GM12878 (cell line): ENCODE data around the gene SMAD1. TPM values are rescaled to one million over a fixed set of nuclear protein-coding genes. Genes with fewer than 3 reads are reported as not detected.

Experiments used
- ATF7 ChIP-seq: fragments of 450-650 bp; IDR thresholded peaks from 2 replicates; pipeline ENCODE4 v1.6.1; 2016; ENCODE audit warnings: low read depth, mild to moderate bottlenecking
- BCL3 ChIP-seq: IDR thresholded peaks from 2 replicates; pipeline ENCODE4 v1.6.1; 2011; ENCODE audit warnings: borderline replicate concordance, low read depth, mild to moderate bottlenecking, moderate library complexity, low read length; ENCODE audit not compliant: insufficient read depth, poor library complexity, severe bottlenecking
- BMI1 ChIP-seq: fragments of 450-650 bp; IDR thresholded peaks from 2 replicates; pipeline ENCODE4 v1.6.1; 2016; ENCODE audit warnings: mild to moderate bottlenecking, moderate library complexity, borderline replicate concordance
- CBX5 ChIP-seq: sonication (generic); IDR thresholded peaks from 2 replicates; pipeline ENCODE4 v1.6.1; 2016; ENCODE audit warnings: low read depth, moderate library complexity, mild to moderate bottlenecking, inconsistent platforms
- CEBPZ ChIP-seq: fragments of 150-350 bp; IDR thresholded peaks from 2 replicates; pipeline ENCODE4 v1.6.1; 2016; ENCODE audit warnings: low read depth, low read length
- CTCF ChIP-seq, 3 experiments: IDR thresholded peaks in 2 of 3; conservative IDR thresholded peaks in 1 of 3; 2 replicates each; pipeline ENCODE4 v1.5.1; 2011; ENCODE audit warnings: low read depth in 3 of 3, low read length in 3 of 3, mild to moderate bottlenecking in 3 of 3, control low read depth in 2 of 3, moderate library complexity in 2 of 3, inconsistent platforms in 1 of 3, mixed read lengths in 1 of 3; ENCODE audit not compliant: control insufficient read depth in 2 of 3, insufficient read depth in 1 of 3; ENCODE audit errors: extremely low read depth in 1 of 3
- EED ChIP-seq: sonication (generic); IDR thresholded peaks from 2 replicates; pipeline ENCODE4 v1.6.1; 2016; ENCODE audit warnings: antibody characterized with exemption, low read depth
- FOXM1 ChIP-seq: IDR thresholded peaks from 2 replicates; pipeline ENCODE4 v1.6.1; 2012; ENCODE audit warnings: low read depth, mild to moderate bottlenecking, inconsistent platforms, low read length, moderate library complexity
- GATAD2B ChIP-seq: fragments of 450-650 bp; conservative IDR thresholded peaks from 2 replicates; pipeline ENCODE4 v1.6.1; 2017; ENCODE audit warnings: low read depth, mild to moderate bottlenecking, moderate library complexity
- HDAC6 ChIP-seq: fragments of 200-600 bp; sonication (generic); IDR thresholded peaks from one replicate; pipeline ENCODE4 v1.8.0; 2017; ENCODE audit warnings: antibody characterized with exemption; ENCODE audit not compliant: unreplicated experiment
- IRF4 ChIP-seq: IDR thresholded peaks from 2 replicates; pipeline ENCODE4 v1.6.1; 2011; ENCODE audit warnings: low read depth, low read length
- NR2C2 ChIP-seq: IDR thresholded peaks from 2 replicates; pipeline ENCODE4 v1.6.1; 2011; ENCODE audit warnings: borderline replicate concordance, low read depth; ENCODE audit not compliant: control insufficient read depth, insufficient read length
- NR2F1 ChIP-seq: fragments of 450-650 bp; conservative IDR thresholded peaks from 2 replicates; pipeline ENCODE4 v1.6.1; 2017; ENCODE audit warnings: mild to moderate bottlenecking
- RFX5 ChIP-seq: IDR thresholded peaks from 2 replicates; pipeline ENCODE4 v1.6.1; 2011; ENCODE audit warnings: low read depth, low read length, improper control_type of control experiment
- SMAD5 ChIP-seq: IDR thresholded peaks from 2 replicates; pipeline ENCODE4 v1.6.1; 2016; ENCODE audit warnings: antibody characterized with exemption, low read depth
- SMC3 ChIP-seq: IDR thresholded peaks from 2 replicates; pipeline ENCODE4 v1.6.1; 2011; ENCODE audit warnings: low read length, improper control_type of control experiment, borderline replicate concordance
- SPI1 ChIP-seq: IDR thresholded peaks from 2 replicates; pipeline ENCODE4 v1.6.1; 2011; ENCODE audit warnings: low read depth, mild to moderate bottlenecking, low read length, moderate library complexity, borderline replicate concordance; ENCODE audit not compliant: insufficient read depth
- SREBF1 ChIP-seq: IDR thresholded peaks from 2 replicates; pipeline ENCODE4 v1.6.1; 2012; ENCODE audit warnings: mild to moderate bottlenecking, low read length
- TBL1XR1 ChIP-seq: IDR thresholded peaks from 2 replicates; pipeline ENCODE4 v1.6.1; 2012; ENCODE audit warnings: low read depth, low read length, improper control_type of control experiment
- ZNF384 ChIP-seq: IDR thresholded peaks from 2 replicates; pipeline ENCODE4 v1.6.1; 2012; ENCODE audit warnings: low read depth, mild to moderate bottlenecking, low read length, improper control_type of control experiment, borderline replicate concordance
- ZSCAN29 ChIP-seq: fragments of 450-650 bp; IDR thresholded peaks from 2 replicates; pipeline ENCODE4 v1.6.1; 2017; ENCODE audit warnings: mild to moderate bottlenecking, moderate library complexity
- polyA plus RNA-seq, 11 experiments: library from polyadenylated mRNA; depleted of rRNA in 4 of 11; unstranded in 6 of 11; stranded (reverse) in 5 of 11; fragments of >200 nt; fragmentation: Nextera tagmentation in 4 of 11; fragmentation: Illumina TruSeq in 1 of 11; extraction: Ambion mirVana in 4 of 11; extraction: Trizol in 1 of 11; gene quantifications; 1 replicate in 1 of 11; 2 replicates in 10 of 11; pipeline versions ENCODE4 v1.2.1 to v1.2.3, GENCODE V29; 2011 to 2016; ENCODE audit warnings: inconsistent platforms in 2 of 11, missing spikeins in 2 of 11, low read depth in 1 of 11
- total RNA-seq, 4 experiments: library from RNA; depleted of rRNA in 3 of 4; stranded (reverse); fragments of >200 nt in 3 of 4; fragmentation: Illumina TruSeq in 1 of 4; extraction: Trizol in 1 of 4; gene quantifications; 2 replicates each; pipeline versions ENCODE4 v1.2.1 to v1.2.3, GENCODE V29; 2013 to 2021
- TF ChIP-seq, protein P1 (sequence below): fragments of 450-650 bp; IDR thresholded peaks from 2 replicates; pipeline ENCODE4 v1.6.1; 2017; ENCODE audit warnings: mild to moderate bottlenecking, low read depth, inconsistent platforms; ENCODE audit not compliant: poor library complexity, severe bottlenecking

Gene SMAD1
- total and polyA plus RNA-seq, 10 of the 15 experiments (the other 5 are each of a cell fraction or from before 2014, with no cell fraction given), result 0.29 to 17.5 (median 13.6) TPM

DNA sequence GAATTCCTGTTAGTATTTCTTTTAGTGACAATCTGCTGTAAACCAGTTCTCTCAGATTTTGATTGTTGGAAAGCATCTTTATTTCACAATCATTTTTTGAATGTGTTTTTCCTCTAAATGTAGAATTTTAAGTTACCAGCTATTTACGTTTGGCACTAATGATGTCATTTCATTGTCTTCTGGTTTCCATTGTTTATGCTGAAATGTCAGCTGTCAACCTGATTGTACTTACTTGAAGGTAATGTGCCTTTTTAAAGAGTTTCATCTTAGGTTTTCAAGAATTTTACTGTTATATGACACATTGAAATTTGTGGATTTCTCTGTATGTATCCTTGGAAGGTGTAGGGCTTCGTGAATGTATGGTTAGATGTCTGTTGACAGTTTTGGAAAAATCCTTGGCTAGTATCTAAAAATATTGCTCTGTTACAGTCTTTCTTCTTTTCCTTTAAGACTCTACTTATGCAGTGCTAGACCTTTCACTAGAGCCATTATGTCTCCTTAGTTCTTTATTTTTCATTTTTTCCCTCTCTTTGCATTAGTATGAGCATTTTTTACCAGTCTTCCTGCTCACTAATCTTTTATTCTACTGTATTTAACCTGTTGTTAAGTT lies 30.4 kb downstream of the SMAD1 start (continued):
- TF ChIP-seq CEBPZ, result no peak
- TF ChIP-seq, protein P1, sequence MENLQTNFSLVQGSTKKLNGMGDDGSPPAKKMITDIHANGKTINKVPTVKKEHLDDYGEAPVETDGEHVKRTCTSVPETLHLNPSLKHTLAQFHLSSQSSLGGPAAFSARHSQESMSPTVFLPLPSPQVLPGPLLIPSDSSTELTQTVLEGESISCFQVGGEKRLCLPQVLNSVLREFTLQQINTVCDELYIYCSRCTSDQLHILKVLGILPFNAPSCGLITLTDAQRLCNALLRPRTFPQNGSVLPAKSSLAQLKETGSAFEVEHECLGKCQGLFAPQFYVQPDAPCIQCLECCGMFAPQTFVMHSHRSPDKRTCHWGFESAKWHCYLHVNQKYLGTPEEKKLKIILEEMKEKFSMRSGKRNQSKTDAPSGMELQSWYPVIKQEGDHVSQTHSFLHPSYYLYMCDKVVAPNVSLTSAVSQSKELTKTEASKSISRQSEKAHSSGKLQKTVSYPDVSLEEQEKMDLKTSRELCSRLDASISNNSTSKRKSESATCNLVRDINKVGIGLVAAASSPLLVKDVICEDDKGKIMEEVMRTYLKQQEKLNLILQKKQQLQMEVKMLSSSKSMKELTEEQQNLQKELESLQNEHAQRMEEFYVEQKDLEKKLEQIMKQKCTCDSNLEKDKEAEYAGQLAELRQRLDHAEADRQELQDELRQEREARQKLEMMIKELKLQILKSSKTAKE, result no peak
- TF ChIP-seq SREBF1, result no peak
- no peak for TF ChIP-seq SMC3
- TF ChIP-seq TBL1XR1, result no peak
- no peak for TF ChIP-seq GATAD2B
- TF ChIP-seq HDAC6, result no peak
- no peak for TF ChIP-seq NR2C2
- no peak for TF ChIP-seq ZNF384
- TF ChIP-seq RFX5, result no peak
- no peak for TF ChIP-seq ZSCAN29
- no peak for TF ChIP-seq SMAD5
- no peak for TF ChIP-seq BCL3
- no peak for TF ChIP-seq SPI1
- TF ChIP-seq EED, result no peak
- no peak for TF ChIP-seq NR2F1
- no peak for TF ChIP-seq CTCF (IDR thresholded peaks at IDR 0.05 in 2 of 3, conservative IDR thresholded peaks at IDR 0.05 in 1 of 3; ENCODE audit: control insufficient read depth in 2 of 3, extremely low read depth in 1 of 3, insufficient read depth in 1 of 3, low read depth in 3 of 3, low read length in 3 of 3)
- TF ChIP-seq BMI1, result no peak
- TF ChIP-seq ATF7, result peak; percentile 65; the same call in 1 of the 2 replicates
- TF ChIP-seq CBX5, result peak; percentile 100
- TF ChIP-seq FOXM1, result no peak
- no peak for TF ChIP-seq IRF4
